22Rv1 (cell line): ENCODE measurements around the gene CTAG1A.

Experiments
- ZFX ChIP-seq: fragments of 450-650 bp; IDR thresholded peaks from 2 replicates; pipeline ENCODE4 v1.6.1; 2017; ENCODE audit warnings: antibody characterized with exemption, borderline replicate concordance
- TF ChIP-seq, protein P1 (sequence below): fragments of 450-650 bp; IDR thresholded peaks from 2 replicates; pipeline ENCODE4 v1.5.1; 2017; ENCODE audit warnings: mild to moderate bottlenecking

DNA sequence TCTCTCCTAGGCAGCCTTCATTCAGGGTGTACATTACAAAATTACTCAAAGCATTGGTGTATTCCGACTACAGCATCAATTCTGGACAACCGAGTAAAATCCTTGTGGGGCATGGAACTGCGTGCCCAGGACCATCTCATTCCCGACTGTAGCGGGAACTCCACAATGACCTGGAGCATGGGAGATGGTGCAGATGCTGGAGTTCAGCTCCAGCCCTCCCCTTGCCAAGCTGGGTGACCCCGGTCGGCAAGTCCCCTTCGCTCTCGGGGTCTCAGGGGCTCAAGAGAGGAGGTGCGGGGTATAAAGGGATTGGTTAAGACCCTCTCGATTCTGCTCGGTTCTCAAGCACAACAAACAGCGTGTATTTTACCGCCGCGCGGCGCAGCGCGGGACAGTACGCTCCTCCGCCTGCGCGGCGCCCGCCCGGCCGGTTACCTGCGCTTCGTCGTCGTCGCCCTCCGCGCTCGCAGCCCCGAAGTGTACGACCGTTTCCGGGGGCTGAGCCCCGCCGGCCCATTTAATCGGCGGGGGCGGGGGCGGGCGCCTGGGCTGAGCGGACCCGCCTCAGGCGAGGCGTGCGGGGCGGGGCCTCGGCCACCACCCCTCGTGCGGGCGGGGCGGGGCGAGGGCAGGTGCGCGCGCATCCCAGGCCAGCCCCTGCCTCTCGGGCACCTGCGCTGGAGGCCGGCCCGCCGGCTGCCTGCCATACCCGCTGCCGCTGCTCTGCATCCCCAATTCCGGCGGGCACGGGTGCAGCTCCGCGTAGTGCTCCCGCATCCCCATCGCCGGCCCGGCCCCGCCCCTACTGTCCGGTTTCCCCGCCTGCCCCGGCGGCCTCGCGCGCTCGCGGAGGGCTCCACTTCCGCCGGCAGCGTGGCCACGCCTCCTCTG, 38.3 kb upstream of the CTAG1A start, which contains the start of gene G6PD:
- TF ChIP-seq, protein P1, sequence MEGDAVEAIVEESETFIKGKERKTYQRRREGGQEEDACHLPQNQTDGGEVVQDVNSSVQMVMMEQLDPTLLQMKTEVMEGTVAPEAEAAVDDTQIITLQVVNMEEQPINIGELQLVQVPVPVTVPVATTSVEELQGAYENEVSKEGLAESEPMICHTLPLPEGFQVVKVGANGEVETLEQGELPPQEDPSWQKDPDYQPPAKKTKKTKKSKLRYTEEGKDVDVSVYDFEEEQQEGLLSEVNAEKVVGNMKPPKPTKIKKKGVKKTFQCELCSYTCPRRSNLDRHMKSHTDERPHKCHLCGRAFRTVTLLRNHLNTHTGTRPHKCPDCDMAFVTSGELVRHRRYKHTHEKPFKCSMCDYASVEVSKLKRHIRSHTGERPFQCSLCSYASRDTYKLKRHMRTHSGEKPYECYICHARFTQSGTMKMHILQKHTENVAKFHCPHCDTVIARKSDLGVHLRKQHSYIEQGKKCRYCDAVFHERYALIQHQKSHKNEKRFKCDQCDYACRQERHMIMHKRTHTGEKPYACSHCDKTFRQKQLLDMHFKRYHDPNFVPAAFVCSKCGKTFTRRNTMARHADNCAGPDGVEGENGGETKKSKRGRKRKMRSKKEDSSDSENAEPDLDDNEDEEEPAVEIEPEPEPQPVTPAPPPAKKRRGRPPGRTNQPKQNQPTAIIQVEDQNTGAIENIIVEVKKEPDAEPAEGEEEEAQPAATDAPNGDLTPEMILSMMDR, result no peak
- no peak for TF ChIP-seq ZFX
